Glutamatergic neuron (in vitro differentiated cells): ENCODE measurements around the gene SFT2D2. TPM values are rescaled to one million over a fixed set of nuclear protein-coding genes. Genes with fewer than 3 reads are reported as not detected.

Experiments
- DNase-seq: peaks from one replicate; pipeline ENCODE4 v3.0.0; 2022
- H3K27ac Mint-ChIP-seq: one replicate; pipeline ENCODE4 v1.8.0; 2020; ENCODE audit warnings: mild to moderate bottlenecking, mixed read lengths, inconsistent platforms; ENCODE audit not compliant: unreplicated experiment
- H3K27me3 Mint-ChIP-seq: one replicate; pipeline ENCODE4 v1.8.0; 2020; ENCODE audit warnings: mild to moderate bottlenecking, moderate library complexity, mixed read lengths, inconsistent platforms; ENCODE audit not compliant: unreplicated experiment
- H3K36me3 Mint-ChIP-seq: one replicate; pipeline ENCODE4 v1.8.0; 2020; ENCODE audit warnings: mild to moderate bottlenecking, mixed read lengths, inconsistent platforms; ENCODE audit not compliant: unreplicated experiment
- H3K4me1 Mint-ChIP-seq: one replicate; pipeline ENCODE4 v1.8.0; 2020; ENCODE audit warnings: mild to moderate bottlenecking, low read depth, mixed read lengths, inconsistent platforms; ENCODE audit not compliant: unreplicated experiment
- H3K4me3 Mint-ChIP-seq: one replicate; pipeline ENCODE4 v1.8.0; 2020; ENCODE audit warnings: mild to moderate bottlenecking, mixed read lengths, inconsistent platforms; ENCODE audit not compliant: unreplicated experiment
- H3K9me3 Mint-ChIP-seq: one replicate; pipeline ENCODE4 v1.8.0; 2020; ENCODE audit warnings: mild to moderate bottlenecking, moderate library complexity, mixed read lengths, inconsistent platforms; ENCODE audit not compliant: unreplicated experiment
- total RNA-seq: library from RNA; stranded (reverse); fragmentation: NEBNext Ultra II Directional; extraction: Animal tissue kit (Norgen Biotek cat#: 25700); gene quantifications from one replicate; pipeline ENCODE4 v1.2.1, GENCODE V29; 2021; ENCODE audit not compliant: unreplicated experiment
- TF ChIP-seq, protein P1 (sequence below): fragments of 200-600 bp; sonication (generic); IDR thresholded peaks from one replicate; pipeline ENCODE4 v1.5.0; 2021; ENCODE audit not compliant: partially characterized antibody, unreplicated experiment

SFT2D2 gene
- total RNA-seq, 1 donor from 2014 or later: 32.9 TPM

DNA sequence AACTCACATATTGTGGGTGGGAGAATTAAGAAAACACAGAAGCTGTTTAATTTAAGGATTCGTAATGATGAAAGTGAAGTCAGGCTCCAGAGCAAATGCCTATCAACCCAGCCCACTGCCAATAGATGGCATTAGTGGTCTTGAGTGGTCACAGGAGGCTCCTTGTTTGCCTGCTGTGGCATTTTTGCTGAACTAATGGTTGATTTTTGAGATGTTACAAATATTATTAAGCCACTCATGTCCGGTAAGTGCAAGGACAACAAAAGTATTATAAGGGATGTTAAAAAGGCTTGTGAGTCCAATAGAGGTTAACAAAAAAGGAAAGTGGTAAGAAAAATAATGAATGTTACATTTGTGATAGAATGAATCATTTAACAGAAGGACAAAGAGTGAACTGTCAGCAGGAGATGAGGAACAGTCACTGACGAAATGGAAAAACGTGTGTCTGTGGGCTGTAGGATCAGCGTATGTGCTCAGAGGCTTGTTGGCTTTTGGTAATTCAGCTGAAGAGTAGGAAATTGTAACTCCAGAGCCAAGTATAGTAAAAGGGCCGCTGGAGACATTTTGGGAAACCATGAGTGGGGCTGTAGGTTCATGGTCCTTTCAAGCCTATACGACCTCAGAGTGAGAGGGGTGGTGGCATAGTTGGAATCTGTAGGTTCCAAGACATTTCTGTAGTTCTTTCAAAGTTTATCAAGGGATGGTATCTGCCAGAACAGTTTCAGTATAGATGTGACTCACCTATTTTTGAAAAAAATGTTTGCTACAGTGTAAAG, 11.2 kb downstream of the SFT2D2 start:
- Mint-ChIP-seq H3K27ac (no peak overlapping the region), H3K4me1 (no peaks in the 10 kb centered on the region), H3K9me3 (no peaks in the 10 kb centered on the region), H3K4me3 (no peak overlapping the region), H3K36me3 (peaks cover 3% of the 10 kb centered on the region), H3K27me3 (peaks cover 3% of the 10 kb centered on the region)
- no peak for DNase-seq
- TF ChIP-seq, protein P1, sequence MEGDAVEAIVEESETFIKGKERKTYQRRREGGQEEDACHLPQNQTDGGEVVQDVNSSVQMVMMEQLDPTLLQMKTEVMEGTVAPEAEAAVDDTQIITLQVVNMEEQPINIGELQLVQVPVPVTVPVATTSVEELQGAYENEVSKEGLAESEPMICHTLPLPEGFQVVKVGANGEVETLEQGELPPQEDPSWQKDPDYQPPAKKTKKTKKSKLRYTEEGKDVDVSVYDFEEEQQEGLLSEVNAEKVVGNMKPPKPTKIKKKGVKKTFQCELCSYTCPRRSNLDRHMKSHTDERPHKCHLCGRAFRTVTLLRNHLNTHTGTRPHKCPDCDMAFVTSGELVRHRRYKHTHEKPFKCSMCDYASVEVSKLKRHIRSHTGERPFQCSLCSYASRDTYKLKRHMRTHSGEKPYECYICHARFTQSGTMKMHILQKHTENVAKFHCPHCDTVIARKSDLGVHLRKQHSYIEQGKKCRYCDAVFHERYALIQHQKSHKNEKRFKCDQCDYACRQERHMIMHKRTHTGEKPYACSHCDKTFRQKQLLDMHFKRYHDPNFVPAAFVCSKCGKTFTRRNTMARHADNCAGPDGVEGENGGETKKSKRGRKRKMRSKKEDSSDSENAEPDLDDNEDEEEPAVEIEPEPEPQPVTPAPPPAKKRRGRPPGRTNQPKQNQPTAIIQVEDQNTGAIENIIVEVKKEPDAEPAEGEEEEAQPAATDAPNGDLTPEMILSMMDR: no peak

DNA sequence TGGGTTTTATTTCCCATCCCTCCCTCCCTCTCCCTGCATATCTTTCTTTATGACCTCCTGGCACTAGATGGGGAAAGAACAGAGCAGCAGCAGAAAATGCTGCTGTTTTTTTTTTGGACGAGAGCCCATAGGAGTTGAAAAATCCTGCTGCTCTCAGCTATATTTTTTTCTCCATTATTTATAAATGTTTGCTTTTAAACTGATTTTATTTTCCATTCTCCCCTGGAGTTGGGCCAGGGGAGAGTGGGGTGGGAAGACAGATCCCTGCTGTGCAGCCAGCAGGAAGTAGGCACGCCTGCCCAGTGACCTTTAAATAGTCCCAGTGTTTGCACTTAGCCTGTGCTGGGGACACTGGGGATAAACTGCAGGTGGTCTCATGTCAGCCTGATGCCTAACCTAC, 17.4 kb downstream of the SFT2D2 start:
- no peaks in the 10 kb centered on the region for H3K9me3 Mint-ChIP-seq
- no peaks in the 10 kb centered on the region for H3K27me3 Mint-ChIP-seq
- no peak overlapping the region for H3K27ac Mint-ChIP-seq
- no peak for DNase-seq
- H3K4me3 Mint-ChIP-seq: no peak overlapping the region
- H3K36me3 Mint-ChIP-seq: peaks cover 3% of the 10 kb centered on the region
- TF ChIP-seq, protein P1: no peak
- H3K4me1 Mint-ChIP-seq: no peaks in the 10 kb centered on the region

DNA sequence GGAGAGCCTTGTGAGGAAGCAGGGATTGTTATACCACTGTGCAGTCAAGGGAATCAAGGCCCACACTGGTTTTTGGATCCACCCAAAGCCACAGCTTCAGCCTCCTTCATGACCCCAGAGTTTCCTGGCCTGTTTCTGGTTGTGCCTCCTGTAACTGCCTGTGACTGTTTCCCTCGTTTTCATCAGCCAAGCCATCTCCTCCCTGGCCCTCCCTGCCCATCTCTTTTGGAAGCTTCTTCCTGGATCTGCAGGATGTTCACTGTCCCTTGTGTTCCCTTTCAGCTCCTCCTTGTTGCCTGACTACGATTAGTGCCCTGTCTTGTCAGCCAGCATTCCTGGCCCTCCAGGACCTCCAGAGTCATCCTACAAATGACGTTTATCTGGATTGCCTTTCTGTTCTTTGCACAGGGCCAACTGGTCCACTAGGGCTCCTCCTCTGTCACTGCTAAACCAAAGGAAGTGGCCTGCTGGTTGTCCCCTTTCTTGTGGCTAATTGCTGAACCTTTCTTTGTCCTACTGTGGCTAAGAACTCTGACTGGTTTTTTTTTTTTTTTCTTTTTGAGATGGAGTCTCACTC, 17.9 kb downstream of the SFT2D2 start:
- Mint-ChIP-seq H3K4me3 (no peak overlapping the region), H3K9me3 (no peaks in the 10 kb centered on the region), H3K4me1 (no peaks in the 10 kb centered on the region), H3K27ac (no peak overlapping the region), H3K27me3 (no peaks in the 10 kb centered on the region), H3K36me3 (peaks cover 3% of the 10 kb centered on the region)
- TF ChIP-seq, protein P1: no peak
- DNase-seq: no peak

DNA sequence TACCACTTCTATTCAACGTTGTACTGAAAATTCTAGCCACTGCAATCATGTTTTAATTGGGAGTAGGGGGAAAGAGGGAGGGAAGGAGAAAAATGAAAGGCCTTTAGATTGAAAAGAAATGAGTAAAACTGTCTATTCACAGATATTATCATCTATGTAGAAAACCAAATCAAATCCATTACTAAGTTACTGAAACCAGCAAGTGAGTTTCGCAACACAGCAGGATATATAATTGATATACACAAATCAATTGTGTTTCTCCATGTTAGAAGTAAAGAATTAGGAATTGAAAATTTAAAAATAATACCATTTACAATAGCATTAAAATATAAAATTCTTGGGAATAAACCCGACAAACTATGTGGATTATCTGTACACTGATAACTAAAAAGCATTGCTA, 19.2 kb downstream of the SFT2D2 start:
- DNase-seq: no peak
- H3K27ac Mint-ChIP-seq: no peak overlapping the region
- no peaks in the 10 kb centered on the region for H3K4me1 Mint-ChIP-seq
- H3K4me3 Mint-ChIP-seq: no peak overlapping the region
- no peaks in the 10 kb centered on the region for H3K27me3 Mint-ChIP-seq
- TF ChIP-seq, protein P1: no peak
- peaks cover 3% of the 10 kb centered on the region for H3K36me3 Mint-ChIP-seq
- no peaks in the 10 kb centered on the region for H3K9me3 Mint-ChIP-seq

DNA sequence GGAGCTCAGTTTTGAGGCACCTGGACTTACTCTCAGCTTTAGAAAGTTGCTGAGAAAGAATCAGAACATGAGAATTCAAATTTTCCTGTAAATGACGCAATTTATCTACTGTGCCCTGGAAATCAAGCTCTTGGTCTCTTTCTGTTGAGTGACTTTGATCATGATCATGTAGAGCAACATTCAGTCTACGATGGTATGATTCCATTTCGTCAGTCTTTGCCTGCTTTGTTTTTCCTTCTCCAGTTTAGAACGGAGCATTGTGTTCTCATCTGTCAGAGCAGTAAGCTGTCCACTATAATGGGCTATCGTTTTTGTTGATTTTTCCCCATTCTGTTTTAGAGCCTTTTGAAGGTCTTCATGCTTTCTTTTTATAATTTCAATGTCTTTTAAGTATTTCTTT, 20.7 kb downstream of the SFT2D2 start:
- Mint-ChIP-seq H3K4me1 (no peaks in the 10 kb centered on the region), H3K36me3 (no peaks in the 10 kb centered on the region), H3K27me3 (no peaks in the 10 kb centered on the region), H3K4me3 (no peak overlapping the region), H3K27ac (no peak overlapping the region), H3K9me3 (no peaks in the 10 kb centered on the region)
- TF ChIP-seq, protein P1: no peak
- no peak for DNase-seq
